ENCODE measurements around the gene CPEB2.

CPEB2 gene

GRCh38 chr4:15001248-15001868 is 923 bp upstream of the CPEB2 start:
- Mint-ChIP-seq H3K9me3 (no peaks in the 10 kb centered on the region), H3K4me1 (peaks cover 11% of the 10 kb centered on the region)
- TF ChIP-seq CTCF (IDR thresholded peaks at IDR 0.05; ENCODE audit: unreplicated experiment in 3 of 3), result no peak

GRCh38 chr4:15002659-15003400 is 549 bp downstream of the CPEB2 start:
- Mint-ChIP-seq H3K4me1 (peaks cover 11% of the 10 kb centered on the region), H3K36me3 (ENCODE audit: low read depth) (no peaks in the 10 kb centered on the region), H3K4me3 (peak overlapping the region; percentile 82 to 94 (median 88)), H3K27ac (peak overlapping the region in 2 of 3 experiments; percentile 69 to 87), H3K27me3 (ENCODE audit: low read depth) (peaks cover 43% of the 10 kb centered on the region), H3K9me3 (no peaks in the 10 kb centered on the region)
- TF ChIP-seq CTCF (IDR thresholded peaks at IDR 0.05; ENCODE audit: unreplicated experiment in 3 of 3), result no peak

More at GRCh38 chr4:15001248-15001868, 923 bp upstream of the CPEB2 start:
- H3K27me3 Mint-ChIP-seq (ENCODE audit: low read depth), result peaks cover 33% of the 10 kb centered on the region
- H3K4me3 Mint-ChIP-seq, result peak overlapping the region; percentile 82 to 94 (median 85)
- H3K27ac Mint-ChIP-seq, result peak overlapping the region; percentile 86 to 91 (median 86)
- H3K36me3 Mint-ChIP-seq (ENCODE audit: low read depth), result no peaks in the 10 kb centered on the region

GRCh38 chr4:15003401-15003890 is 1.2 kb downstream of the CPEB2 start:
- Mint-ChIP-seq H3K27me3 (ENCODE audit: low read depth) (peaks cover 48% of the 10 kb centered on the region), H3K27ac (no peak overlapping the region)

GRCh38 chr4:15003891-15004738 is 1.8 kb downstream of the CPEB2 start:
- peak overlapping the region; percentile 70 to 85 (median 71) for H3K4me3 Mint-ChIP-seq
- TF ChIP-seq CTCF (IDR thresholded peaks at IDR 0.05; ENCODE audit: unreplicated experiment in 3 of 3), result no peak
- peaks cover 11% of the 10 kb centered on the region for H3K4me1 Mint-ChIP-seq
- H3K27ac Mint-ChIP-seq, result peak overlapping the region in 2 of 3 experiments; percentile 66 to 94
- H3K36me3 Mint-ChIP-seq (ENCODE audit: low read depth), result no peaks in the 10 kb centered on the region
- peaks cover 44% of the 10 kb centered on the region for H3K27me3 Mint-ChIP-seq (ENCODE audit: low read depth)
- no peaks in the 10 kb centered on the region for H3K9me3 Mint-ChIP-seq

More at GRCh38 chr4:15003401-15003890, 1.2 kb downstream of the CPEB2 start:
- no peaks in the 10 kb centered on the region for H3K9me3 Mint-ChIP-seq
- H3K36me3 Mint-ChIP-seq (ENCODE audit: low read depth), result no peaks in the 10 kb centered on the region
- TF ChIP-seq CTCF (IDR thresholded peaks at IDR 0.05; ENCODE audit: unreplicated experiment in 3 of 3), result no peak
- peaks cover 11% of the 10 kb centered on the region for H3K4me1 Mint-ChIP-seq
- H3K4me3 Mint-ChIP-seq, result peak overlapping the region; percentile 49 to 88 (median 82)

GRCh38 chr4:15004739-15005301 is 2.5 kb downstream of the CPEB2 start:
- H3K4me1 Mint-ChIP-seq, result peaks cover 11% of the 10 kb centered on the region
- H3K27me3 Mint-ChIP-seq (ENCODE audit: low read depth), result peaks cover 45% of the 10 kb centered on the region
- H3K4me3 Mint-ChIP-seq, result peak overlapping the region; percentile 85 to 96 (median 86)
- no peak for TF ChIP-seq CTCF (IDR thresholded peaks at IDR 0.05; ENCODE audit: unreplicated experiment in 3 of 3)
- H3K36me3 Mint-ChIP-seq (ENCODE audit: low read depth), result peaks cover 3% of the 10 kb centered on the region
- H3K9me3 Mint-ChIP-seq, result no peaks in the 10 kb centered on the region
- H3K27ac Mint-ChIP-seq, result peak overlapping the region; percentile 44 to 94 (median 66)

Data from nephron (organoid).